SK-N-SH (cell line): Measurements from ENCODE around the gene MACROD2. TPM values are rescaled to one million over a fixed set of nuclear protein-coding genes. Genes with fewer than 3 reads are reported as not detected.

Experiments
- CTCF ChIA-PET: fragments of 300-600, 350-600 bp; formaldehyde crosslinking; extraction: SDS; loops from one replicate; lab custom pipeline; 2021; lab: Yijun Ruan, JAX
- POLR2A ChIA-PET: fragments of 350-600 bp; sonication (Branson Sonifier 250); formaldehyde crosslinking; extraction: SDS; loops from one replicate; lab custom pipeline; 2020; ENCODE audit warnings: antibody characterized with exemption, inconsistent platforms; lab: Yijun Ruan, JAX
- DNase-seq: peaks from one replicate; pipeline ENCODE4 v3.0.0; 2012
- H2AFZ ChIP-seq: fragments of 200-600 bp; sonication (generic); 2 replicates; pipeline ENCODE4 v1.8.1; 2016; ENCODE audit warnings: antibody characterized with exemption, mild to moderate bottlenecking, low read depth
- H3F3A ChIP-seq: fragments of 200-600 bp; sonication (generic); replicated peaks from 2 replicates; pipeline ENCODE3; 2016; ENCODE audit warnings: antibody characterized with exemption, mild to moderate bottlenecking; ENCODE audit not compliant: insufficient read depth
- H3K27ac ChIP-seq, 2 experiments: fragments of 200-500 bp in 1 of 2; fragments of 200-600 bp in 1 of 2; sonication (Bioruptor generic) in 1 of 2; sonication (generic), shearing (Covaris generic) in 1 of 2; 2 replicates each; pipeline versions ENCODE4 v1.5.1 to v1.6.1; 2014 to 2016; ENCODE audit warnings: low read depth in 2 of 2, inconsistent platforms in 1 of 2, low read length in 1 of 2, mild to moderate bottlenecking in 1 of 2, mixed read lengths in 1 of 2
- H3K27me3 ChIP-seq: fragments of 200-600 bp; sonication (generic), shearing (Covaris generic); 2 replicates; pipeline ENCODE4 v1.6.1; 2016; ENCODE audit warnings: mixed run types; ENCODE audit not compliant: insufficient read depth
- H3K36me3 ChIP-seq, 2 experiments: fragments of 200-500 bp in 1 of 2; fragments of 200-600 bp in 1 of 2; sonication (Bioruptor generic) in 1 of 2; sonication (generic) in 1 of 2; replicated peaks in 1 of 2; 2 replicates each; pipeline versions ENCODE3 to v1.5.1; 2014 to 2016; ENCODE audit warnings: low read length in 1 of 2, mild to moderate bottlenecking in 1 of 2; ENCODE audit not compliant: insufficient read depth in 2 of 2, control insufficient read depth in 1 of 2
- H3K4me1 ChIP-seq, 2 experiments: fragments of 200-500 bp in 1 of 2; fragments of 200-600 bp in 1 of 2; sonication (Bioruptor generic) in 1 of 2; sonication (generic), shearing (Covaris generic) in 1 of 2; 2 replicates each; pipeline versions ENCODE4 v1.5.1 to v1.6.1; 2014 to 2016; ENCODE audit warnings: low read depth in 1 of 2, low read length in 1 of 2, mixed run types in 1 of 2; ENCODE audit not compliant: insufficient read depth in 2 of 2, control insufficient read depth in 1 of 2
- H3K4me2 ChIP-seq: fragments of 200-600 bp; sonication (generic), shearing (Covaris generic); 2 replicates; pipeline ENCODE4 v1.6.1; 2017; ENCODE audit warnings: mixed run types
- H3K4me3 ChIP-seq, 2 experiments: fragments of 200-500 bp in 1 of 2; fragments of 200-600 bp in 1 of 2; sonication (Bioruptor generic) in 1 of 2; sonication (generic), shearing (Covaris generic) in 1 of 2; 2 replicates each; pipeline versions ENCODE4 v1.5.1 to v1.8.1; 2014 to 2016; ENCODE audit warnings: low read depth in 2 of 2, inconsistent platforms in 1 of 2, low read length in 1 of 2, mild to moderate bottlenecking in 1 of 2, mixed read lengths in 1 of 2, moderate library complexity in 1 of 2
- H3K79me2 ChIP-seq: fragments of 200-600 bp; sonication (generic); 2 replicates; pipeline ENCODE4 v1.8.1; 2017; ENCODE audit warnings: mild to moderate bottlenecking; ENCODE audit not compliant: insufficient read depth
- H3K9ac ChIP-seq: fragments of 200-600 bp; sonication (generic); 2 replicates; pipeline ENCODE4 v1.6.1; 2017; ENCODE audit warnings: mixed run types
- H3K9me2 ChIP-seq: fragments of 200-600 bp; sonication (generic); 2 replicates; pipeline ENCODE4 v1.6.1; 2017; ENCODE audit warnings: mixed run types
- H3K9me3 ChIP-seq: fragments of 200-600 bp; sonication (generic); 2 replicates; pipeline ENCODE4 v1.6.1; 2017; ENCODE audit warnings: mixed run types, mild to moderate bottlenecking, moderate library complexity
- H4K20me1 ChIP-seq: fragments of 200-600 bp; sonication (generic); 2 replicates; pipeline ENCODE4 v1.6.1; 2017; ENCODE audit warnings: mild to moderate bottlenecking, mixed run types; ENCODE audit not compliant: insufficient read depth
- CHD2 ChIP-seq: fragments of 150-350 bp; IDR thresholded peaks from 2 replicates; pipeline ENCODE4 v1.6.1; 2018; ENCODE audit warnings: low read length; ENCODE audit not compliant: partially characterized antibody
- CTCF ChIP-seq: fragments of 200-600 bp; sonication (generic); IDR thresholded peaks from 2 replicates; pipeline ENCODE4 v1.6.1; 2017; ENCODE audit warnings: antibody characterized with exemption, mild to moderate bottlenecking, moderate library complexity
- FOXJ3 ChIP-seq: sonication (generic); formaldehyde crosslinking; IDR thresholded peaks from 2 replicates; pipeline ENCODE4 v1.5.1; 2020; ENCODE audit warnings: mild to moderate bottlenecking, missing genetic modification reagents
- GATA2 ChIP-seq: sonication (generic); formaldehyde crosslinking; IDR thresholded peaks from 2 replicates; pipeline ENCODE4 v1.5.0; 2020; ENCODE audit warnings: mild to moderate bottlenecking, missing genetic modification reagents
- JUND ChIP-seq: IDR thresholded peaks from 2 replicates; pipeline ENCODE4 v1.4.0; 2012
- MAX ChIP-seq: IDR thresholded peaks from 2 replicates; pipeline ENCODE4 v1.4.0; 2012; ENCODE audit warnings: low read depth
- NFIC ChIP-seq: IDR thresholded peaks from 2 replicates; pipeline ENCODE4 v1.4.0; 2012; ENCODE audit warnings: borderline replicate concordance
- POLR2AphosphoS5 ChIP-seq: IDR thresholded peaks from 2 replicates; pipeline ENCODE4 v1.6.1; 2012; ENCODE audit warnings: low read depth, low read length
- RAD21 ChIP-seq: IDR thresholded peaks from 2 replicates; pipeline ENCODE4 v1.6.1; 2012; ENCODE audit warnings: mild to moderate bottlenecking, low read length
- RCOR1 ChIP-seq: fragments of 150-350 bp; IDR thresholded peaks from 2 replicates; pipeline ENCODE4 v1.6.1; 2017; ENCODE audit warnings: antibody characterized with exemption, low read length
- REST ChIP-seq: IDR thresholded peaks from 2 replicates; pipeline ENCODE4 v1.6.1; 2012; ENCODE audit warnings: mild to moderate bottlenecking, low read depth, low read length, moderate library complexity
- RXRA ChIP-seq: IDR thresholded peaks from 2 replicates; pipeline ENCODE4 v1.4.0; 2012; ENCODE audit warnings: low read depth, mild to moderate bottlenecking, borderline replicate concordance
- SIN3A ChIP-seq: IDR thresholded peaks from 2 replicates; pipeline ENCODE4 v1.6.1; 2012; ENCODE audit warnings: low read depth, mild to moderate bottlenecking, low read length, moderate library complexity, borderline replicate concordance
- SMC3 ChIP-seq: IDR thresholded peaks from 2 replicates; pipeline ENCODE4 v1.6.1; 2012; ENCODE audit warnings: low read depth, low read length, improper control_type of control experiment
- TCF12 ChIP-seq: IDR thresholded peaks from 2 replicates; pipeline ENCODE4 v1.4.0; 2012
- USF2 ChIP-seq: fragments of 150-350 bp; IDR thresholded peaks from 2 replicates; pipeline ENCODE4 v1.6.1; 2017; ENCODE audit warnings: antibody characterized with exemption, low read length, low read depth, borderline replicate concordance
- YY1 ChIP-seq: IDR thresholded peaks from 2 replicates; pipeline ENCODE4 v1.4.0; 2012; ENCODE audit warnings: low read depth, mild to moderate bottlenecking
- WGBS: methylation state at CpG from one replicate; pipeline ENCODE4 v1.1.6; 2017; ENCODE audit warnings: low lambda C conversion rate; 5-methylcytosine and 5-hydroxymethylcytosine counted together
- polyA plus RNA-seq, 3 experiments: library from polyadenylated mRNA; depleted of rRNA; stranded (reverse); fragments of >200 nt; gene quantifications; 2 replicates each; pipeline ENCODE4 v1.2.3, GENCODE V29; 2012

Gene MACROD2
- polyA plus RNA-seq, 1 of the 3 experiments (the other 2 are of a cell fraction) = 0.33 TPM

GRCh38 chr20:14853079-14853478, 857.8 kb downstream of the MACROD2 start (continued):
- TF ChIP-seq REST (no peak), SMC3 (no peak), RAD21 (no peak), RXRA (no peak), FOXJ3 (CRISPR knock-in tag) (no peak)

GRCh38 chr20:14855171-14855570, 859.9 kb downstream of the MACROD2 start:
- ChIA-PET CTCF (interaction anchor here (0.6 kb wide), 2 partner anchors 151 to 1035 kb away, joined by 3 read pairs; no protein-coding TSS in a partner anchor), POLR2A (no interaction called here)
- no peaks in the 10 kb centered on the region for H3F3A ChIP-seq
- no peak overlapping the region for H2AFZ ChIP-seq
- H3K4me3 ChIP-seq = no peak overlapping the region
- no peaks in the 10 kb centered on the region for H3K9me3 ChIP-seq
- no peaks in the 10 kb centered on the region for H4K20me1 ChIP-seq
- TF ChIP-seq USF2 = no peak
- no peak for TF ChIP-seq RCOR1
- TF ChIP-seq SIN3A = no peak
- no peak for TF ChIP-seq MAX
- TF ChIP-seq RXRA = no peak
- TF ChIP-seq YY1 = no peak
- no peak for TF ChIP-seq CTCF
- no peak for TF ChIP-seq GATA2 (CRISPR knock-in tag)
- TF ChIP-seq POLR2AphosphoS5 = no peak
- no peak for TF ChIP-seq CHD2
- TF ChIP-seq JUND = no peak
- no peak for TF ChIP-seq TCF12
- no peak for TF ChIP-seq NFIC
- no peak for TF ChIP-seq REST
- H3K4me2 ChIP-seq = no peak overlapping the region
- no peaks in the 10 kb centered on the region for H3K27me3 ChIP-seq
- DNase-seq = peak; percentile 9
- H3K9me2 ChIP-seq = no peaks in the 10 kb centered on the region
- H3K9ac ChIP-seq = no peak overlapping the region
- no peak overlapping the region for H3K27ac ChIP-seq
- no peaks in the 10 kb centered on the region for H3K79me2 ChIP-seq
- H3K4me1 ChIP-seq = peaks cover 0 to 2% of the 10 kb centered on the region in 2 experiments; a peak in 2 of 4 replicates
- WGBS = 97% methylated on average over 2 of the region's 2 CpGs
- H3K36me3 ChIP-seq = no peaks in the 10 kb centered on the region
